NCI-H1930 (cell line): Measurements from ENCODE around the gene FZD10.

Source experiments
- DNase-seq, 2 experiments: peaks; one replicate each; lab custom pipeline; 2025; lab: John Stamatoyannopoulos, UW

FZD10 gene

DNA sequence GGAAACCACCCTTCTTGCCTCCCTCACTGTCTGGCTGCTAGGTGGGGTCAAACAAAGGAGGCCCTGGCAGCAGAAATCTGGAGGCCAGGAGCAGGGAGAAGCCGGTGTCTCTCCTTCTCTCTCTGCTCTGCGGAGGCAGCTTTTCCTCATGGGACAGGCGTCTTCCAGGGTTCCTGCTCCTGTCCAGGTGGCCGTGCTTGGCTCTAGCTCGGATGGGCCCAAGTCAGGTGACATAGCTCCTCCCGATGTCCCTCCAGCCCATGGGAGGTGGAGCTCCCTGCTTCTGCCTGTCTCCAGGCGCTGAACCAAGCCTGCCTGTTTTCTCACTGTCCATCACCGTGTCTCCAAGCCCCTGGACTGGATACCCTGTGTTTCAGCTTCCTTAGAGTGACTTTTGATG, 30.5 kb upstream of the FZD10 start:
- DNase-seq = no peak

DNA sequence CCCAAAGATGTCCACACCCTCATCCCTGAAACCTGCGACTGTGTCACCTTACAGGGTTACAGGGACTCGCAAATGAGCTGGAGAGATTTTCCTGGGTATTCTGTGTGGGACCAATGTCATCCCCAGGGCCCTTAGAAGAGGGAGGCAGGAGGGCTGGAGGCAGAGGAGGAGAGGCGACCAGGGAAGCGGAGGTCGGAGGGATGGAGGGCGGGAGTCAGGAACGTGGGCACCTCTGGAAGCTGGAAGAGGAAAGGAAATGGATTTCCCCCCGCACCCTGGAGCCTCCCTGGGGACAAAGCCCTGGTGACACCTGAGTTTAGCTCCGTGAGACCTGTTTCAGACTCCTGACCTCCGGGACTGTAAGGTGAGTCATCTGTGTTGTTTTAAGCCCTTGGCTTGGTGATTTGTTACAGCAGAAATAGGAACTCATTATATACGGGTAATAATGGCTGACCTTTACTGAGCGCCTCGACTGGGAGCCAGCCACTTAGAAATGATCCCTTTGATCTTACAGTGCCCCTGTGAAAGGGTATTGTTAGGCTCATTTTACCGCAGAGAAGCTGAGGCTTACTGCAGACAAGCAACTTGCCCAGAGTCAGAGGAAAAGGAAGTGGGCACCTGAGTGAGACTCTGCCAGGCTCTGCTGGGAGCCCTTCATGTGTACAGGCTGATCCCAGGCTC, 29.3 kb upstream of the FZD10 start:
- DNase-seq = no peak

DNA sequence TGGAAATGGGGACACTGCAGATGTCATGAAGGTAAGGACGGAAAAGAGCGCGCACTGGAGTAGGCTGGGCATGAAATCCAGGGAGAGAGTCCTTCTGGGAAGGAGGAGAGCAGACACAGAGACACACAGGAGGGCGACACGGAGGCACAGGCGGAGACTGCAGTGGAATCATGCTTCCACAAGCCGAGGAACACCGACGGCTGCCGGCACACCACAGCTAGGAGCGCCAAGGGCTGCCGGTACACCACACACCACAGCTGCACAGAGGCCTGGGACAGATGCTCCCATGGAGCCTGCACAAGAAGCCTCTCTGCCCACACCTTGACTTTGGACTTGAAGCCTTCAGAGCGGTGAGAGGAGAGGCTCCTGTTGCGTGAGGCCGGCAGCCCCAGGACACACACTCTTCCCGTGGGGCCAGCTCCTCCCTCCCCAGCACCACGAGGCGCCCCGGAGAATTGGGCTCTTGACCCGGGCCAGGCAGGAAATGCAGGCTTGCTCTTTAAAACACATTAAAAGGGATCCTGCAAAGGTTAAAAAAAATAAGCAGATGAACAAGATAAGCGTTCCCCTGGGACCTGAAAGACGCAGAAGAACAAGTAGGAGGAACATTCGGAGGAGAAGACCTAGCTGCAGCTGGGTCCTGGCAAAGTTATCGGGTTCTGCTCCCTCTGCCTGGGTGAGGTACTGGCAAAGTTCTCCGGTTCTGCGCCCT, 28.3 kb upstream of the FZD10 start:
- DNase-seq = no peak

DNA sequence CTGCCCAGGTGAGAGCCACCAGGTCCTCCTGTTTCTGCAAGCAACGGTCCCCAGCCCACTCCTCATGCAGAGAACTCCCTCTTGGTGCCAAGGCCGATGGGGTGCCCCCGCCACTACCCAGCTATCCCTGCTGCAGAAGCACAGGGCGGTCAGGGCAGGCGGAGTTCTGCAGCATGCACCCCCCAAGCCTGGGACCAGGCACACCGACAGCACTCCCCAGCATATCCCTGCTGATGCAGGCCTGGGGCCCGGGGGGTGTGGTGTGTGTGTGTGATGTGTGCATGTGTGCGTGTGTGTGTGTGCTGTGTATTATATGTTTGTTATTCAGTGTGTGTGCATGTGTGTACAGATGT, 27.7 kb upstream of the FZD10 start:
- no peak for DNase-seq

DNA sequence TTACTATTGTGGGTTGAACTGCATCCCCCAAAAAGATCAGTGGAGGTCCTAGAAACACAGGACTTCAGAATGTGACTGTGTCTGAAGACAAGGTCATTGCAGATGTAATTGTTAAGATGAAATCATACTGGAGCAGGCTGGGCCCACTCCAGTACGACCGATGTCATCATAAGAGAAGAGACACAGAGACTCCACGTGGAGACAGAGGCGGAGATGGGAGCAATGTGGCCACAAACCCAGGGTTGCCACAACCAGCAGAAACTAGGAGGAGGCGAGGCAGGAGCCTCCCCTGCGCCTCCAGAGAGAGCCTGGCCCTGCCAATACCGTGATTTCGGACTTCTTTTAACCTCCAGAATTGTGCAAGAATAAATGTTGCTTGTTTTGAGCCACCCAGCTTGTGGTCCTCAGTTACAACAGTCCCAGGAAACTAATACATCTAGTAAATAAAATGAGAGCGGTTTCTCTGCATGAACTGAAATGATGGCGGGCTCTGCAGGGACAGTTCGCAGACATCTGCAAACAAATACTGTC, 25.7 kb upstream of the FZD10 start:
- no peak for DNase-seq

DNA sequence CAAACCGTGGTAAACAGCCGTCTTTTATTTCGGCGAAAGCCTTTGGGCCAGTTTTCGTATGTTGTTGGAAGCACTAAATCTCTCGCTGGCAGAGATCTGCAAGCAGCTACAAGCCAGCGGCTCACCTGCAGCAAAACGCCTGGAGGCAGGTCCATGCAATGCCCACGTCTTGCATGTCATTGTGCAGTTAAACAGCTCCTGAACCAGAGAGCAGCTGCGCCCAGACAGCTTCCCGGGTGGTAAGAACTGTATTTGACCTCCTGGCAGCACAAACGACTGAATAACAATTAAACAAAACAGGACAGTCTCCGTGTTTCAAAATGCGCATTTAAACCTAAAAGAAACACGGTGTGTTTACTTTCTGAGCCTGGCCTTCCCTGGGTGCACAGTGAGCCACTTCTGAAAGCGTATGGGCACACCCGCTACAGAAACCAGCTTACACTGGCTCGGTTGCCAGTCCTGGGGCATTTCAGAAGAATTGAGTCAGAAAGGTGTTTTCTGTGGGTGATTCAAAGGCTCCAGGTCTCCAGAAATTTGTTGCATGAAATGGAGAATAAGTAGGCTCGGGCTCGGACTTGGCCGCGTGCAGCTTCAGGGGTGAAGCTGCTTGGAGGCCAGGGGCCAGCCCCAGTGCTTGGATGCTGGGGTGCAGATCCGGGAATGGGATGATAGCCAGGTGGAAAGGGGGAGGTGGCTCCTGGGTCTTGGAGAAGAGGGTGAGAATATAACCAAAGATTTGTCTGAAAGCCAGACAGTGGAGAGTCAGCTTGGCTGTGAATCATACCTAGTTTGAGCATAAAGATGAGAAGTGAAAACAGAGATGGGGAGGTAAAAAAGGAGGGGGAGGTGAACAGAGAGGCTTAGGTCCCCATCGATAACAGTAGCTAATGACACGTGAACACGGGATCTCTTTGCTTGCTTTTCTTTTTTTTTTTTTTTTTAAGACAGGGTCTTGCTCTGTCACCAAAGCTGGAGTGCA, 24.9 kb upstream of the FZD10 start:
- peak in 1 of 2 experiments; percentile 11 for DNase-seq

DNA sequence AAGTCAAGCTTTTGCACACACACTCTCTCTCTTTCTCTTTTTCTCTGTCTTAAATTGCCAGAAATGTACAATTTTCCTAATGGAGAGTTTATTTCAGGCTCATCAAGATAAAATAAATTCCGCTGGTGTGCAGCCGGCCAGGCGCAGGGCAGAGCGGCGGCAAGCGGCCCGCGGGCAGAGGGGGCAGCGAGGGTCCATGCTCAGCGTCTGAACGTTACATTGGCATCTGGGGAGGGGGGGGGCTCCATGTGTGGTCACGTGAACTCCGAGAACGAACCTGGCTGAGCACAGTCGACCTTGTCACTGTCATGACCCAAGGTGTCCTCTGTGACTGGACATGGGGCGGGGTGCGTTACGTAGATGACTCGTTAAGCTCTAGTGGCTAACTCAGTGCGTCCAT, 23.8 kb upstream of the FZD10 start:
- no peak for DNase-seq

DNA sequence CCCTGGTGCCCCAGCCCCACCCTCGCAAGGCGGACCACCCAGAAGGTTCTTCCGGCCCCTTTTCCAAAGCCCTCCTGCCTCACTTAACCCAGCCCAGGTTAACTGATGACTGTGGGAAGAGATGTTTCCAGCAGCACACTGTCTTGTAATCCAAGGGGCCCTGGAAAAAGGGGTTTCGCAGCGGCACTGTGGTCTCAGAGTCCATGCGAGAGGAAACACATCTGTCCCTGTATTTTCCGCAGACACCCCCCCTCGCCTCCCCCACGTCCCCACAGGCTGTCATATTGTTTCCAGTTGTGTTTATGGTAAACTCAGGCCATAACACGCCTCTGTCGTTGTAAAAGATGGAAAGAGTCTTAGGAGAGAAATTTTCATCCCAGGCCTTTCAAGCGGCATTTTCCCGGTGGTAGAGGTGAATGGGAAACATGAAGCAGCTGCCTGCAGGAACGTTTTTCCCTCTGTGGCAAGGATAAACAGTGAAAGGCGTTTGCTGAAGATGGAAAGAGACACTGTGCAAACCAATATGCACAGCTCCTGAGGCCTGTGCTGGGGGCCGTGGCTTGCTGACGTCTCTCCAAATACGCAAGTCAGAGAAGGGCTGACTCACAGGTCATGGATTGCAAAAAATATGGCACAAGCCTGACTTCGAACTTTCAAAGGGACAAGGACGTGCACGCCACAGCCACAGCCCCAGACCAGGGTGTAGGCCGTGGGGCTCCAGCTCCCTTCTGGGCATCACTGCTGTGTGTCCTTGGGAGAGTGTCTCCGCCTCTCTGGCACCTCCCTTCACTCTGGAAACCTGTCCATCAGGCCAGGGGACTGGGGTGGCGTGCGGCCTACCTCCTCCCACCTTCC, 22.5 kb upstream of the FZD10 start:
- no peak for DNase-seq

DNA sequence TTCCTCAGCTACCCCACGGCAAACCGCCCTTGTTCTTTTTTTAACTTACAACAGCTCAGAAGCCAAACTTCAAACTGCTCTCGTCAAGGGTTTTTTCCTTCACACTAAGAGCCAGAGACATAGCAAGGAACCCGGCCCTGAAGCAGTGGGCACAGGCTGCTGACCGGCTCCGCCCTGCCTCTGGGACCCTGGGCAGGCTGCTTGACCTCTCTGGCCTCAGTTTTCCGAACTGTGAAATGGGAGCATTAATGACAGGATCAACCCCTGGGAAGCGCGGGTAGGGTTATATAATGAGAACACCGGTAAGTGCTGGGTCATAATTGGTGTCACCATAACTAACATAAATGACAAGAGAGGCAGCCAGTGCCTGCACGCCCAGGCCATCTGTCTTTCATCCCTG, 21.2 kb upstream of the FZD10 start:
- no peak for DNase-seq

DNA sequence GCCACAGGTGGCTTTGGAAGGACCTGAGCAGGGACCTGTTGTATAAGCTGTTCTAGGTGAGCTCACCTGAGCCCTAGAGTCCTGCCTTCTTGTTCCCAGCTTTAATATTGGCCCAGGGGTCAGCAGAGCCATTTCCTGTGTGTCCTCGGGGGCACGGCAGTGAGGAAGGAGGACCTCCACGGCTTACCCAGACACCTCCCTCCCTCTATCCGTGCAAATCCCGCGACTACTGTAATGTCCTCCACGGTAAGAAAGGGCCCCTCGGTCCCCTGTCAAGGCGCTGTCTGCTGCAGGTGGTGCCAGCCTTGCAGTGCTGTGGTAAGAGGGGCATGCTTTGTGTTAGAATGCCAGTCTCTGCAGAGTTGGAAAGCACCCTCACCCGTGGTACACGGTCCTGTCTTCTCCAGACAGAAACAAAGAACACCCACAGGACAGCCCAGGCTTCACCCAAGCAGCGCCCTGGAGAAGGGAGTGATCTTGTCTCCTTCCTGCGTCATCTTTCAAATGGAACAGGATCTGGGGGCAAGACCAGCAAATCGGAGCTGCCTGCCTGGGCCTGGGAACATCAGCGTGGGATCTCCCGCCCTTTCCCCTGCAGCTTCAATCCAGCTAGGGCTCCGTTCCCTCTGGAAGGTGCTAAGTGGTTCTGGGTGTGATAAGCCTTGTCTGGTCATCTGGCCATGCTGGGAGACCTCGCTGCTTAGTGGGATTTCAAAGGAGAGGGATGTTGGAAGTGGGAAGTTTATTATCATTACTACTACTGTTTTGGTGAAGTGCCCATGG, 20.2 kb upstream of the FZD10 start:
- DNase-seq = no peak

DNA sequence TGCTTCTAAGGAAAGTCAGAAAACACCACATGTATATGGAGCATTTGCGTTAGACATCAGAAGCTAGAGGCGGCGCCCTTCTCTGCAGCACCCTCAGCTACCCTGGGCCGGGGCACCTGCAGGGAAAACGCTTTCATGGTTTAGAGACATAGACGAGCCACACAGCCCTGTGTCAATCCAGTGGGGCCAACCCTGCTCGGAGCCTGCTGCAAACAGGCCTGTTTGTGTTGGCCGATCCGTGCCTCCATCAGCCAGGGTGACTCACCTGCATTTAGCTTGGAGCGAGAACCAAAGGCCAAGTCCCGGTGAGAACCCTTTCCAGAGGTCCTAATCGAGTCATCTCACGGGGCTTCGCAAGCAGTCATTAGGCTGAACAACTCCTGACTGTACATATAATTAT, 19.5 kb upstream of the FZD10 start:
- DNase-seq = no peak

DNA sequence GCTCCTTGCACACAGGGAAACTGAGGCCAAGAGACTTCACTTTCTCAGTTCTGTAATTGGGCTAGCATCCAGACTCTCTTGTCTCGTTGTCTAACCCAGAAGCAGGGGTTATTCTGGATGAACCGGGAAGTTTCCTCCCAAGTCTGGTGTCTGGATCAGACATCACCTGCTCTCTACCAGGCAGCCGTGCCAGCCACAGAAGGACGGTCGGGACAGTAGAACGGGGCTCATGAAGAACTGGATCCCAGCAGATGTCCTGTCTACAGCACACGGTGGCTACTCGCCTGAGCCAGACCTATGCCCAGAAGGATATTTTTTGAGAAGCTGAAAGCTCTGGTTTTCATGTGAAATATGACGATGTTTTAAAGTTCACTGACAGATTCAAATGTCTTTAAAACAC, 19.1 kb upstream of the FZD10 start:
- DNase-seq = no peak

DNA sequence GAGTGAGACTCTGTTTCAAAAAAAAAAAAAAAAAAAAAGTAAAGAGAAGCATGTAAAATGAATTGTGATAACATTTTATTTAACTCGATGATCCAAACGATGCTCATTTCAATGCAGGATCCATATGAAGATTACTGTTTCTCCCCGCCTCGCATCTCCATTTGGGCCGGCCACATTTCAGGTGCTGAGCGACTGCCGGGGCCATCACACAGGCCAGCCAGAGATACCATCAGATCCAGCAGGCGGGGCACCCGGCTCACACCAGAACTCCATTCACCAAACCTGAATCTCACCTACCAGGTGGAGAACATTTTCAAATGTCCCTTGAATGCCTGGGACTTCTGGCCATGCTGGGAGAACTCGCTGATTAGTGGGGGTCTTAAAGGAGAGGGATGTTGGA, 18.0 kb upstream of the FZD10 start:
- no peak for DNase-seq

DNA sequence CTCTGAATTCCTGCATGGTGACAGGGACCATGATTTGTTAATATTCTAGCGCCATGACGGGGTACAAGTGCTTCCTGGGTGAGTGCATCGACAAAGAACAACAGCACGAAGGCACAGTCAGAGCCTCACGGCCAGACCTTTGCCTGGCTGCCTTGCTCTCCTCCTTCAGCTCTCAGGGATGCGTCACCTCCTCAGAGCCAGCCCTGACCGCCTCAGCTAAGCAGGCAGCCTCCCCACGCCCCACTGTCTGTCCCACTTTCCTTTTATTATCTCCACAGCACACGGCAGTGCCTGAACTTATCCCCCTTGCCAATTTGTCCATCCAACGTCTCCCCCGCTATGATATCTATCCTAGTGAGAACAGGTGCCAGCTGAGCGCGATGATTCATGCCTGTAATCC, 16.5 kb upstream of the FZD10 start:
- DNase-seq = no peak

DNA sequence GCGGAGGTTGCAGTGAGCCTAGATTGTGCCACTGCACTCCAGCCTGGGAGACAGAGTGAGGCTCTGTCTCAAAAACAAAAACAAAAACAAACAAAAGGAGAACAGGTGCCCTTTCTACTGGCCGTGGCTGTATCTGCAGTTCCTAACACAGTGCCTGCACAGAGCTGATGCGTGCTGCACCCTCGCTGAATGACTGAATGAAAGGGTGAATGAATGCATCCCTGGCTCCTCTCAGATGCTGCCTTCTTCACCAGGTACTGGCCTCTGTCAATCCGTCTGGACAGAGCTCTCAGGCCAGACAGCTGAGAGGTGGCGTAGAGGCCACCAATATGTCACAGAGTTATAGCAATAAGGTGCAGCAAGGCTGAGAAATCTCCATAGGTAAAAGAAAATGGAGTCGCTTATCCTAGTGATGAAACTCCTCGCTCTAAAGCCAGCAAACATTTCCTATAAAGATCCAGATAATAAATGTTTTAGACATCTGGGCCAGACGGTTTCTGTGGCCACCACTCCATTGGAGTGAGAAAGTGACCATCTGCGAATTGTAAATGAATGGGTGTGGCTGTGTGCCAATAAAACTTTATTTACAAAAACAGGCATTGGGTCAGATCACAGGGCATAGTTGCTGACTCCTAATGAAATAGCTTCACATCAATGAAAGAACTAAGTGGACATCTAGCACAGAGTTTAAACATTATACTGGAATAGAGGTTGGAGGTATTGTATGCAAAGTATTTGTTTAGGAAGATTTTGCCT, 15.9 kb upstream of the FZD10 start:
- no peak for DNase-seq

DNA sequence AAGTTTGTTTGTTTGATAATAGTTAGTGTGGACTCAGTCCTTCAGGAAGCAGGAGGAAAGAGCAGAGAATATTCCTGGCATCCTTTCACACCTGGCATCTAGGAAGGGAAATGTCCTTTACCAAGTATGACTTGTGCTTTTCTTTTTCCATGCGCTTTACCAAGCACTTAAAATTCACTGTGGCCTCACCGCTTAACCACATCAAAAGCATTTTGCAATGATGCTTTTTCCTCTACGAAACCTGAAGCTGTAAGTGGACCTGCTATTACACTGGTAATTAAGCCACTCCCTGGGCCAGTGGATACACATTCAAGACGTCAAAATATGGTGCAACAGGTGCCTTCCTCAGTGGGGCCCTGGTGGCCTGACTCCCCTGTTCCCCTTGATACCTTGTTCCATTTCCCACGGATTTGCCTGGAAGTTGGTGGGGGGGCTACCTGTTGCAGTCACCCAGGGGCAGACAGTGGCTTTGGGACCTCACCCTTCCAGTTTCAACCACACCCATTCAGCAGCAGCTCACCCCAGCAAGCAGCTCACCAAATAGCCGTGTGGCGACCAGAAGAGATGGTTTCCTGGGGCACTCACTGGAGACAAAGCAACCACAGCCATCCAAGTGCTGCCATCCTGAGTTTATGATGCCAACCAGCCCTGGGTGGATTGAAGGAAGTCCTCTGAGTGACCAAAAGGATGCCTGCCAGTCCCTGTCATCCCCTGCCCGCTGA, 14.2 kb upstream of the FZD10 start:
- DNase-seq = no peak

DNA sequence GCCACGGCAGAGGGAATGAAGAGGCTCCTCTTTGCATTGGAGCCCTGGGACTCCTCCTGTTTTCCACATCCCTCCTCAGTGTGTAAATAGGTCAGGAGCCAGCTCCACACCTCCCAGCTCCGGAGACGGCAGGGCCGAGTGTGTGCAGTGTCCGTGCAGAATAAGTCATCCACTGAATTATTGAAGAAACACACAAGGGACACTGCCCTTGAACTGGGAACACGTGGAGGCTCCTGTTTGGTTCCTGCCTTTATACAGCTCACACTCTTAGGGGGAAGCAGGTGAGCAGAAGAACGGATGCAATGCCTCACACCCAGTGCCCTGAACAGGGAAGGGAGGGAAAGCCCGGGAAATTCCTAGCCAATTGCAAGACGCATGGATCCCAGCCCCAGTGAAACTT, 10.4 kb upstream of the FZD10 start:
- no peak for DNase-seq

DNA sequence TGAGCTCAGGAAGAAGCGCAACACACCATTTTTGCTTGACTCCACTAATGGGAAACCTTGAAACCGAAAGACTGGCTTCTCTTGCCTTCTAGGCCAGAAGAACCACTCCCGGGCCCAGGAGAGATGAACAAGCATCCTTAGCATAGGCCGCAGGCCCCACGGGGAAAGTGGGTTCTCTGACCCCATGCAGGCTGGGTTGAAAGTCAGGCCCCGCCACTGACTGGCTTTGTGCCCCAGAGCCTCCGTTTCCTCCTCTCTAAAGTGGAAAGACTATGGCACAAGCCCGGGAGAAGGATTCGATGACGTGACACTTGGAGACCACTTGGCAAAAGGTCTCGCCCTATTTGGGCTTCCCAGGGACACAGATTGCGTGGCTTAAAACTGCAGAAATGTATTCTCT, 9.9 kb upstream of the FZD10 start:
- DNase-seq = no peak

DNA sequence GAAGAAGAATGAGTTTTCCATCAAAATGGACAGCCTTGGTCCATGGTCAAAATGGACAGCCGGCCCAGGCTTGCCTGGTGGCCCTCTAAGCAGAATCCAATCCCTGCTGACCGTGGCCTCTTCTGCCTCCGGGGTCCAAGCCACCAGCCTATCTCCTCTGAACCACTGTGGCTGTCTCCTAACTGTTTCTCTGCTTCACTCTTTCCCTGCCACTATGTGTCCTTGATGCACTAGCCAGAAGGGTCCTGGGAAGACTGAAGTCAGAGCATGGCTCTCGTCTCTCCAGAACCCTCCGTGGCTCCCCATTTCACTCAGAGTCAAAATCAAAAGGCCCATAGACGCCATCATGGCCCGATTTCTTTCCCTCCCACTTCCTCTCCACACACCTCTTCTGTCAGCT, 8.5 kb upstream of the FZD10 start:
- no peak for DNase-seq
